K562 (cell line): Measurements from ENCODE around the gene LTBP1.

ENCODE experiments used
- CCAR2 ChIP-seq: fragments of 200-400 bp; formaldehyde crosslinking; IDR thresholded peaks from 2 replicates; pipeline ENCODE4 v1.6.1; 2017; ENCODE audit warnings: mild to moderate bottlenecking, low read depth, low read length
- CEBPB ChIP-seq: fragments of 450-650 bp; IDR thresholded peaks from 2 replicates; pipeline ENCODE4 v1.6.1; 2016; ENCODE audit warnings: missing genetic modification characterization, missing compliant biosample characterization
- DPF2 ChIP-seq: fragments of 450-650 bp; IDR thresholded peaks from 2 replicates; pipeline ENCODE4 v1.6.1; 2016
- HDAC1 ChIP-seq, 2 experiments: fragments of 450-650 bp; IDR thresholded peaks; 2 replicates each; pipeline ENCODE4 v1.6.1; 2016 to 2017; ENCODE audit warnings: inconsistent platforms in 1 of 2, mild to moderate bottlenecking in 1 of 2, moderate library complexity in 1 of 2
- LARP7 ChIP-seq: fragments of 450-650 bp; IDR thresholded peaks from 2 replicates; pipeline ENCODE4 v1.6.1; 2016
- TAF1 ChIP-seq: IDR thresholded peaks from 2 replicates; pipeline ENCODE4 v1.6.1; 2011; ENCODE audit warnings: mild to moderate bottlenecking, low read length, moderate library complexity; ENCODE audit not compliant: insufficient read depth, control insufficient read depth, severe bottlenecking; ENCODE audit errors: extremely low read depth
- TCF7L2 ChIP-seq: fragments of 150-350 bp; IDR thresholded peaks from 2 replicates; pipeline ENCODE4 v1.6.1; 2016; ENCODE audit warnings: low read depth, mild to moderate bottlenecking, low read length, moderate library complexity
- TF ChIP-seq, protein P1 (sequence below): fragments of 200-600 bp; sonication (generic); IDR thresholded peaks from one replicate; pipeline ENCODE4 v1.6.1; 2012; ENCODE audit warnings: mild to moderate bottlenecking, low read depth, low read length, inconsistent platforms
- TF ChIP-seq, protein P2 (sequence below): fragments of 450-650 bp; IDR thresholded peaks from 2 replicates; pipeline ENCODE4 v1.6.1; 2016; ENCODE audit warnings: mild to moderate bottlenecking, moderate library complexity

DNA sequence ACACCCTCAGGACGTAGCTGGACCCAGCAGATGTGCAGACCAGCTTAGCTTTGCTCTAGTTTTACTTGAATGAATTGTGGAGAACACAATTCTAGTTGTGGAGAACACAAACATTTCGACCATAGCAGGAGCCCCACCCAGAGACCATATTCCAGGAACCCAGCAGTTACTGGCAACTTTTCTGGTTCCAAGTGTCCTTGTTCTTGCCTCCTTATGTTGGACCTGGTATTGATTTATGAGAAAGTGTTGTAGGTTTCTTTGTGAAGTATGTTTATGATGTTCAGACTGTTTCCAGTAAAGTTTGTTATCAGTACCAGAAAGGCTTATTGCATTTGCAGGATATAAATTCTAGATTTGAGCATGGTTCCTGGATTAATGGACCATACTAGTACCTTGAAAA lies 51.0 kb downstream of the LTBP1 start:
- TF ChIP-seq, protein P1, sequence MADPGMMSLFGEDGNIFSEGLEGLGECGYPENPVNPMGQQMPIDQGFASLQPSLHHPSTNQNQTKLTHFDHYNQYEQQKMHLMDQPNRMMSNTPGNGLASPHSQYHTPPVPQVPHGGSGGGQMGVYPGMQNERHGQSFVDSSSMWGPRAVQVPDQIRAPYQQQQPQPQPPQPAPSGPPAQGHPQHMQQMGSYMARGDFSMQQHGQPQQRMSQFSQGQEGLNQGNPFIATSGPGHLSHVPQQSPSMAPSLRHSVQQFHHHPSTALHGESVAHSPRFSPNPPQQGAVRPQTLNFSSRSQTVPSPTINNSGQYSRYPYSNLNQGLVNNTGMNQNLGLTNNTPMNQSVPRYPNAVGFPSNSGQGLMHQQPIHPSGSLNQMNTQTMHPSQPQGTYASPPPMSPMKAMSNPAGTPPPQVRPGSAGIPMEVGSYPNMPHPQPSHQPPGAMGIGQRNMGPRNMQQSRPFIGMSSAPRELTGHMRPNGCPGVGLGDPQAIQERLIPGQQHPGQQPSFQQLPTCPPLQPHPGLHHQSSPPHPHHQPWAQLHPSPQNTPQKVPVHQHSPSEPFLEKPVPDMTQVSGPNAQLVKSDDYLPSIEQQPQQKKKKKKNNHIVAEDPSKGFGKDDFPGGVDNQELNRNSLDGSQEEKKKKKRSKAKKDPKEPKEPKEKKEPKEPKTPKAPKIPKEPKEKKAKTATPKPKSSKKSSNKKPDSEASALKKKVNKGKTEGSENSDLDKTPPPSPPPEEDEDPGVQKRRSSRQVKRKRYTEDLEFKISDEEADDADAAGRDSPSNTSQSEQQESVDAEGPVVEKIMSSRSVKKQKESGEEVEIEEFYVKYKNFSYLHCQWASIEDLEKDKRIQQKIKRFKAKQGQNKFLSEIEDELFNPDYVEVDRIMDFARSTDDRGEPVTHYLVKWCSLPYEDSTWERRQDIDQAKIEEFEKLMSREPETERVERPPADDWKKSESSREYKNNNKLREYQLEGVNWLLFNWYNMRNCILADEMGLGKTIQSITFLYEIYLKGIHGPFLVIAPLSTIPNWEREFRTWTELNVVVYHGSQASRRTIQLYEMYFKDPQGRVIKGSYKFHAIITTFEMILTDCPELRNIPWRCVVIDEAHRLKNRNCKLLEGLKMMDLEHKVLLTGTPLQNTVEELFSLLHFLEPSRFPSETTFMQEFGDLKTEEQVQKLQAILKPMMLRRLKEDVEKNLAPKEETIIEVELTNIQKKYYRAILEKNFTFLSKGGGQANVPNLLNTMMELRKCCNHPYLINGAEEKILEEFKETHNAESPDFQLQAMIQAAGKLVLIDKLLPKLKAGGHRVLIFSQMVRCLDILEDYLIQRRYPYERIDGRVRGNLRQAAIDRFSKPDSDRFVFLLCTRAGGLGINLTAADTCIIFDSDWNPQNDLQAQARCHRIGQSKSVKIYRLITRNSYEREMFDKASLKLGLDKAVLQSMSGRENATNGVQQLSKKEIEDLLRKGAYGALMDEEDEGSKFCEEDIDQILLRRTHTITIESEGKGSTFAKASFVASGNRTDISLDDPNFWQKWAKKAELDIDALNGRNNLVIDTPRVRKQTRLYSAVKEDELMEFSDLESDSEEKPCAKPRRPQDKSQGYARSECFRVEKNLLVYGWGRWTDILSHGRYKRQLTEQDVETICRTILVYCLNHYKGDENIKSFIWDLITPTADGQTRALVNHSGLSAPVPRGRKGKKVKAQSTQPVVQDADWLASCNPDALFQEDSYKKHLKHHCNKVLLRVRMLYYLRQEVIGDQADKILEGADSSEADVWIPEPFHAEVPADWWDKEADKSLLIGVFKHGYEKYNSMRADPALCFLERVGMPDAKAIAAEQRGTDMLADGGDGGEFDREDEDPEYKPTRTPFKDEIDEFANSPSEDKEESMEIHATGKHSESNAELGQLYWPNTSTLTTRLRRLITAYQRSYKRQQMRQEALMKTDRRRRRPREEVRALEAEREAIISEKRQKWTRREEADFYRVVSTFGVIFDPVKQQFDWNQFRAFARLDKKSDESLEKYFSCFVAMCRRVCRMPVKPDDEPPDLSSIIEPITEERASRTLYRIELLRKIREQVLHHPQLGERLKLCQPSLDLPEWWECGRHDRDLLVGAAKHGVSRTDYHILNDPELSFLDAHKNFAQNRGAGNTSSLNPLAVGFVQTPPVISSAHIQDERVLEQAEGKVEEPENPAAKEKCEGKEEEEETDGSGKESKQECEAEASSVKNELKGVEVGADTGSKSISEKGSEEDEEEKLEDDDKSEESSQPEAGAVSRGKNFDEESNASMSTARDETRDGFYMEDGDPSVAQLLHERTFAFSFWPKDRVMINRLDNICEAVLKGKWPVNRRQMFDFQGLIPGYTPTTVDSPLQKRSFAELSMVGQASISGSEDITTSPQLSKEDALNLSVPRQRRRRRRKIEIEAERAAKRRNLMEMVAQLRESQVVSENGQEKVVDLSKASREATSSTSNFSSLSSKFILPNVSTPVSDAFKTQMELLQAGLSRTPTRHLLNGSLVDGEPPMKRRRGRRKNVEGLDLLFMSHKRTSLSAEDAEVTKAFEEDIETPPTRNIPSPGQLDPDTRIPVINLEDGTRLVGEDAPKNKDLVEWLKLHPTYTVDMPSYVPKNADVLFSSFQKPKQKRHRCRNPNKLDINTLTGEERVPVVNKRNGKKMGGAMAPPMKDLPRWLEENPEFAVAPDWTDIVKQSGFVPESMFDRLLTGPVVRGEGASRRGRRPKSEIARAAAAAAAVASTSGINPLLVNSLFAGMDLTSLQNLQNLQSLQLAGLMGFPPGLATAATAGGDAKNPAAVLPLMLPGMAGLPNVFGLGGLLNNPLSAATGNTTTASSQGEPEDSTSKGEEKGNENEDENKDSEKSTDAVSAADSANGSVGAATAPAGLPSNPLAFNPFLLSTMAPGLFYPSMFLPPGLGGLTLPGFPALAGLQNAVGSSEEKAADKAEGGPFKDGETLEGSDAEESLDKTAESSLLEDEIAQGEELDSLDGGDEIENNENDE = no peak
- TF ChIP-seq, protein P2, sequence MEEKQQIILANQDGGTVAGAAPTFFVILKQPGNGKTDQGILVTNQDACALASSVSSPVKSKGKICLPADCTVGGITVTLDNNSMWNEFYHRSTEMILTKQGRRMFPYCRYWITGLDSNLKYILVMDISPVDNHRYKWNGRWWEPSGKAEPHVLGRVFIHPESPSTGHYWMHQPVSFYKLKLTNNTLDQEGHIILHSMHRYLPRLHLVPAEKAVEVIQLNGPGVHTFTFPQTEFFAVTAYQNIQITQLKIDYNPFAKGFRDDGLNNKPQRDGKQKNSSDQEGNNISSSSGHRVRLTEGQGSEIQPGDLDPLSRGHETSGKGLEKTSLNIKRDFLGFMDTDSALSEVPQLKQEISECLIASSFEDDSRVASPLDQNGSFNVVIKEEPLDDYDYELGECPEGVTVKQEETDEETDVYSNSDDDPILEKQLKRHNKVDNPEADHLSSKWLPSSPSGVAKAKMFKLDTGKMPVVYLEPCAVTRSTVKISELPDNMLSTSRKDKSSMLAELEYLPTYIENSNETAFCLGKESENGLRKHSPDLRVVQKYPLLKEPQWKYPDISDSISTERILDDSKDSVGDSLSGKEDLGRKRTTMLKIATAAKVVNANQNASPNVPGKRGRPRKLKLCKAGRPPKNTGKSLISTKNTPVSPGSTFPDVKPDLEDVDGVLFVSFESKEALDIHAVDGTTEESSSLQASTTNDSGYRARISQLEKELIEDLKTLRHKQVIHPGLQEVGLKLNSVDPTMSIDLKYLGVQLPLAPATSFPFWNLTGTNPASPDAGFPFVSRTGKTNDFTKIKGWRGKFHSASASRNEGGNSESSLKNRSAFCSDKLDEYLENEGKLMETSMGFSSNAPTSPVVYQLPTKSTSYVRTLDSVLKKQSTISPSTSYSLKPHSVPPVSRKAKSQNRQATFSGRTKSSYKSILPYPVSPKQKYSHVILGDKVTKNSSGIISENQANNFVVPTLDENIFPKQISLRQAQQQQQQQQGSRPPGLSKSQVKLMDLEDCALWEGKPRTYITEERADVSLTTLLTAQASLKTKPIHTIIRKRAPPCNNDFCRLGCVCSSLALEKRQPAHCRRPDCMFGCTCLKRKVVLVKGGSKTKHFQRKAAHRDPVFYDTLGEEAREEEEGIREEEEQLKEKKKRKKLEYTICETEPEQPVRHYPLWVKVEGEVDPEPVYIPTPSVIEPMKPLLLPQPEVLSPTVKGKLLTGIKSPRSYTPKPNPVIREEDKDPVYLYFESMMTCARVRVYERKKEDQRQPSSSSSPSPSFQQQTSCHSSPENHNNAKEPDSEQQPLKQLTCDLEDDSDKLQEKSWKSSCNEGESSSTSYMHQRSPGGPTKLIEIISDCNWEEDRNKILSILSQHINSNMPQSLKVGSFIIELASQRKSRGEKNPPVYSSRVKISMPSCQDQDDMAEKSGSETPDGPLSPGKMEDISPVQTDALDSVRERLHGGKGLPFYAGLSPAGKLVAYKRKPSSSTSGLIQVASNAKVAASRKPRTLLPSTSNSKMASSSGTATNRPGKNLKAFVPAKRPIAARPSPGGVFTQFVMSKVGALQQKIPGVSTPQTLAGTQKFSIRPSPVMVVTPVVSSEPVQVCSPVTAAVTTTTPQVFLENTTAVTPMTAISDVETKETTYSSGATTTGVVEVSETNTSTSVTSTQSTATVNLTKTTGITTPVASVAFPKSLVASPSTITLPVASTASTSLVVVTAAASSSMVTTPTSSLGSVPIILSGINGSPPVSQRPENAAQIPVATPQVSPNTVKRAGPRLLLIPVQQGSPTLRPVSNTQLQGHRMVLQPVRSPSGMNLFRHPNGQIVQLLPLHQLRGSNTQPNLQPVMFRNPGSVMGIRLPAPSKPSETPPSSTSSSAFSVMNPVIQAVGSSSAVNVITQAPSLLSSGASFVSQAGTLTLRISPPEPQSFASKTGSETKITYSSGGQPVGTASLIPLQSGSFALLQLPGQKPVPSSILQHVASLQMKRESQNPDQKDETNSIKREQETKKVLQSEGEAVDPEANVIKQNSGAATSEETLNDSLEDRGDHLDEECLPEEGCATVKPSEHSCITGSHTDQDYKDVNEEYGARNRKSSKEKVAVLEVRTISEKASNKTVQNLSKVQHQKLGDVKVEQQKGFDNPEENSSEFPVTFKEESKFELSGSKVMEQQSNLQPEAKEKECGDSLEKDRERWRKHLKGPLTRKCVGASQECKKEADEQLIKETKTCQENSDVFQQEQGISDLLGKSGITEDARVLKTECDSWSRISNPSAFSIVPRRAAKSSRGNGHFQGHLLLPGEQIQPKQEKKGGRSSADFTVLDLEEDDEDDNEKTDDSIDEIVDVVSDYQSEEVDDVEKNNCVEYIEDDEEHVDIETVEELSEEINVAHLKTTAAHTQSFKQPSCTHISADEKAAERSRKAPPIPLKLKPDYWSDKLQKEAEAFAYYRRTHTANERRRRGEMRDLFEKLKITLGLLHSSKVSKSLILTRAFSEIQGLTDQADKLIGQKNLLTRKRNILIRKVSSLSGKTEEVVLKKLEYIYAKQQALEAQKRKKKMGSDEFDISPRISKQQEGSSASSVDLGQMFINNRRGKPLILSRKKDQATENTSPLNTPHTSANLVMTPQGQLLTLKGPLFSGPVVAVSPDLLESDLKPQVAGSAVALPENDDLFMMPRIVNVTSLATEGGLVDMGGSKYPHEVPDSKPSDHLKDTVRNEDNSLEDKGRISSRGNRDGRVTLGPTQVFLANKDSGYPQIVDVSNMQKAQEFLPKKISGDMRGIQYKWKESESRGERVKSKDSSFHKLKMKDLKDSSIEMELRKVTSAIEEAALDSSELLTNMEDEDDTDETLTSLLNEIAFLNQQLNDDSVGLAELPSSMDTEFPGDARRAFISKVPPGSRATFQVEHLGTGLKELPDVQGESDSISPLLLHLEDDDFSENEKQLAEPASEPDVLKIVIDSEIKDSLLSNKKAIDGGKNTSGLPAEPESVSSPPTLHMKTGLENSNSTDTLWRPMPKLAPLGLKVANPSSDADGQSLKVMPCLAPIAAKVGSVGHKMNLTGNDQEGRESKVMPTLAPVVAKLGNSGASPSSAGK = no peak
- TF ChIP-seq HDAC1 (IDR thresholded peaks at IDR 0.05) = no peak
- TF ChIP-seq TCF7L2 = no peak
- no peak for TF ChIP-seq CCAR2
- TF ChIP-seq DPF2 = no peak
- no peak for TF ChIP-seq LARP7
- TF ChIP-seq TAF1 = no peak
- no peak for TF ChIP-seq CEBPB
